Measurements from ENCODE around the gene WSB1.

DNA sequence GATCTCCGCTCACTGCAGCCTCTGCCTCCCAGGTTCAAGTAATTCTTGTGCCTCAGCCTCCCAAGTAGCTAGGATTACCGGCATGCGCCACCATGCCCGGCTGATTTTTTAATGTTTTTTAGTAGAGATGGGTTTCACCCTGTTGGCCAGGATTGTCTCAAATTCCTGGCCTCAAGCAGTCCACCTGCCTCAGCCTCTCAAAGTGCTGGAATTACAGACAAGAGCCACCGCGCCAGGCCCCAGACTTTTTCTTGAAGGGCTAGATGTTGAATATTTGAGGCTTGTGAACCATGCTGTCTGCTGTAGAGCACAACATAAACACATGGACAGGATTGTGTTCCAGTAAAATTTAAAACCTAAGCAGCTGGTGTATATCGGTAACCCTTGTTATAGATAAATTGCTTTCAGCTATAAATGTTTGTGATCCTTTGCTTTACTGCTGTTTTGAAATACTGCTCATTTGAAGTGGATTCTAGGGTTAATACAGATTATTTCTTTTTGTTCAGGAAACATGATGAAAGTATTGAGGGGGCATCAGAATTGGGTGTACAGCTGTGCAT, 12.4 kb downstream of the WSB1 start:
- TF ChIP-seq, protein P1, sequence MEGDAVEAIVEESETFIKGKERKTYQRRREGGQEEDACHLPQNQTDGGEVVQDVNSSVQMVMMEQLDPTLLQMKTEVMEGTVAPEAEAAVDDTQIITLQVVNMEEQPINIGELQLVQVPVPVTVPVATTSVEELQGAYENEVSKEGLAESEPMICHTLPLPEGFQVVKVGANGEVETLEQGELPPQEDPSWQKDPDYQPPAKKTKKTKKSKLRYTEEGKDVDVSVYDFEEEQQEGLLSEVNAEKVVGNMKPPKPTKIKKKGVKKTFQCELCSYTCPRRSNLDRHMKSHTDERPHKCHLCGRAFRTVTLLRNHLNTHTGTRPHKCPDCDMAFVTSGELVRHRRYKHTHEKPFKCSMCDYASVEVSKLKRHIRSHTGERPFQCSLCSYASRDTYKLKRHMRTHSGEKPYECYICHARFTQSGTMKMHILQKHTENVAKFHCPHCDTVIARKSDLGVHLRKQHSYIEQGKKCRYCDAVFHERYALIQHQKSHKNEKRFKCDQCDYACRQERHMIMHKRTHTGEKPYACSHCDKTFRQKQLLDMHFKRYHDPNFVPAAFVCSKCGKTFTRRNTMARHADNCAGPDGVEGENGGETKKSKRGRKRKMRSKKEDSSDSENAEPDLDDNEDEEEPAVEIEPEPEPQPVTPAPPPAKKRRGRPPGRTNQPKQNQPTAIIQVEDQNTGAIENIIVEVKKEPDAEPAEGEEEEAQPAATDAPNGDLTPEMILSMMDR (IDR thresholded peaks at IDR 0.05 in 8 of 11, conservative IDR thresholded peaks at IDR 0.05 in 3 of 11), result no peak
- TF ChIP-seq POLR2A (IDR thresholded peaks at IDR 0.05), result no peak

Measured in spleen (tissue), 7 donors.